ENCODE data around the gene GNB3.
A peak's percentile ranks its signal among the peaks of the same experiment; 100 is the strongest.
"Not testable (repeated sequence)": the region's sequence is repeated elsewhere in the genome, so short reads cannot be mapped to it uniquely, and the experiment has no call there.

The GNB3 gene

DNA sequence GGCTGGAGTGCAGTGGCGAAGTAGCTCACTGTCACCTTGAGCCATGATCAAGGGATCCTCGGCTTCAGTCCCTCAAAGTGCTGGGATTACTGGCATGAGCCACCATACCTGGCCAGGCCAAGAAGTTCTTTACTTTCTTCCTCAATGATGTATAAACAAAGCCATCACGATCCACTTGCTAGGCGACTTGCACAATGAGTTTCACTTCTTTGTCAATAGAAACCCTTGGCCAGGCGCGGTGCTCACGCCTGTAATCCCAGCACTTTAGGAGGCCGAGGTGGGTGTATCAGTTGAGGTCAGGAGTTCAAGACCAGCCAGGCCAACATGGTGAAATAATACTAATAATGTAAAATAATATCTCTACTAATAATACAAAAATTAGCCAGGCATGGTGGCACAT lies 46.7 kb downstream of the GNB3 start:
- FAIRE-seq = no peak

DNA sequence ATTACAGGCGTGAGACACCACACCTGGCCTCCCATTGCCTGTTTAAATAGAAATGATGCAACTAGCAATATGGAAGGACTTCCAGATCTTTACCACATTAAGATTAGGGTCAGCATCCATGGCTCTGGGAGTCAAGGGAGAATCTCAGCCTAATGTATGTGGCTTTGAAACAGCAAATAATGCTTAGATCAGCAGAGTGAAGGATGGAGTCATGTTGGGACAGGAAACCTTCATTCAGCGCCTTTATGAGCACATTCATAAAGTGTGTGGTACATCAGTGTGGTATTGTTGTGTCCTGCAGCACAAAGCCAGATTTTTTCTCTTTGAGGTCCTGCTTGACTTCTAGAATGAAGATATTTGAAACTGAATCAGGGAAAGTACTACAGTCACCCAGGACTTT lies 47.6 kb downstream of the GNB3 start:
- FAIRE-seq = no peak

DNA sequence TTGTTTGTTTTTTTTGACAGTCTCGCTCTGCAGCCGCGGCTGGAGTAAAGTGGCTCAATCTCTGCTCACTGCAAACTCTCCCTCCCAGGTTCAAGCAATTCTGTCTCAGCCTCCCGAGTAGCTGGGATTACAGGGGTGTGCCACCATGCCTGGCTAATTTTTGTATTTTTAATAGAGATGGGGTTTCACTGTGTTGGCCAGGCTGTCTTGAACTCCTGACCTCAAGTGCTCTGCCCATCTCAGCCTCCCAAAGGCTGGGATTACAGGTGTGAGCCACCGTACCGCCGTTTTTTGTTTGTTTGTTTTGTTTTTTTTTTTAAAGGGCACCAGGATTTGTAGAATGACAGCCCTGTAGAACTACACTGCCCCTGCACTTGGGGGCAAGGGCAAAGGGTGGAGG lies 48.1 kb downstream of the GNB3 start:
- not testable (repeated sequence) for FAIRE-seq

DNA sequence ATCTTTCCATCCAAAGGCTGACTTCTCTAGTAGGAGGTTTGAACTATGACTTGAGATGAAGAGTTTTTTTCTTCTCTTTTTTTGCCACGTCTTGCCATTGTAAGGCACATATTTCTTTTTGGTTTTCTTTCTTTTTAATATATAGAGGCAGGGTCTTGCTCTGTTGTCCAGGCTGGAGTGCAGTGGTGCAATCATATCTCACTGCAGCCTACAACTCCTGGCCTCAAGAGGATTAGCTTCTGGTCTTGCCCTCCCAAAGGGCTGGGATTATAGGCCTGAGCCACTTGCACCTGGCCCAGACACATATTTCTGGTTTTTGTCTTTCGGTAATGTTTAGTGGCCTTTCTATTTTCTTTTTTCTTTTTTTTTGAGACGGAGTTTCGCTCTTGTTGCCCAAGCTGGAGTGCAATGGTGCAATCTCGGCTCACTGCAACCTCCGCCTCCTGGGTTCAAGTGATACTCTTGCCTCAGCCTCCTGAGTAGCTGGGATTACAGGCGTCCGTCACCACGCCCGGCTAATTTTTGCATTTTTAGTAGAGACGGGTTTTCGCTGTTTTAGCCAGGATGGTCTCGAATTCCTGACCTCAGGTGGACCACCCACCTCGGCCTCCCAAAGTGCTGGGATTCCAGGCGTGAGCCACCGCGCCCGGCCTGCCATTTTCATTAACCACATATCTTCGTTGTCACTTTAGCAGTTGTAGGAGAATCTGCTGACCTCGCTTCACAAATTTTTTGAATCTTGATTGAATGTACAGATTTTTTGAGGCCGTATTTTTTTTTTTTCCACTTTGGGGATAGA lies 49.2 kb downstream of the GNB3 start:
- FAIRE-seq = not testable (repeated sequence)

DNA sequence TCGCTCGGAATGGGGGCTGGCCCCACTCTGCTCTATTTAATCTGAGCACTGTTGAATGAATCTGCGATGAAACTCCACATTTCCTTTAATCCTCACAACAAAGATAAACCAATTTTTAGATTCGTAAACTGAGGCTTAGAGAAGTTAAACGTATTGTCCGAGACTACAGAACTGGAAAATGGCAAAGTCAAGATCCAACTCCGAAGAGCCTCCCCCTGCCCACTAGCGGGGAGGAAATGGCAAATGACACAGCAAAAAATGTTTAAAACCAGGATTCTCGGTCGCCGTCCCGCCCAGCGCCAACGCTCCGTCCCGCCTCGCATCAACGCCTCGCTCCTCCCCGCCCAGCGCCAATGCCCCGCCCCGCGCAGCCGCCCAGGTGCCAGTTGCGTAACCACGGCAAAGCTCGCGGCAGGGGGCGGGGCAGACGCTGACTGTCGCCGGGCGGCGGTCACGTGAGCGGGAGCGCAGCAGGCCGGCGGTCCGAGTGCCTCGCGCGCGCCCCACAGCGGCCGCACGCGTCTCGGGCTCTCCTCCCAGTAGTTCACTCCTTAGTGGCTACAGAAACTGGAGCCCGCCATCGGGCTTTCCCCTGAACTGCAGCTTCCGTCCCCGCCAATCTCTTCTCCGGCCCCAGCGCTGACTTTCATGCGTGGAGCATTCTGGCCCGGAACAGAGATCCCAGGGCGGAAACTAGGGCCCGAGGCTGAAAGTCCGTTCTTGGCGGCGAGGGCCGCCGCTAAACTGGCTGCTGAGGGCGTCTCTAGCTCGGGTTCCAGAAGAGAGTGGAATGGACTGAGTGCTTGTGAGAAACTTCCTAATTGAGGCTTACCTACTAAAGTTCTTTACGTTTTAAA lies 50.3 kb downstream of the GNB3 start:
- FAIRE-seq = peak; percentile 75

DNA sequence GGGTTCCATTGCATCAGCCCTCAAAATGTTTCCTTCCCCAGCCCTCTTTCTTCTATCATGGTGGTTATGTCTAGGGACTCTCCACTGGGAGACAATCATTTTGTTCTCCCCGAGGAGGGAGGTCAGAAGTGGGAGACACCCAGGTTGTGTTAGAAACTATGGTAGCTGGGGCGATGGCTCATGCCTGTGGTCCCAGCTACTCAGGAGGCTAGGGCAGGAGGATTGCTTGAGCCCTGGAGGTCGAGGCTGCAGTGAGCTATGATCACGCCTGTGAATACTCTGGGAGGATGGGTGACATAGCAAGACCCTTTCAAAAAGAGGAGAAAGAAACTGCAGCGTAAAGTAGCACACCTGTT lies 50.9 kb downstream of the GNB3 start:
- no peak for FAIRE-seq

DNA sequence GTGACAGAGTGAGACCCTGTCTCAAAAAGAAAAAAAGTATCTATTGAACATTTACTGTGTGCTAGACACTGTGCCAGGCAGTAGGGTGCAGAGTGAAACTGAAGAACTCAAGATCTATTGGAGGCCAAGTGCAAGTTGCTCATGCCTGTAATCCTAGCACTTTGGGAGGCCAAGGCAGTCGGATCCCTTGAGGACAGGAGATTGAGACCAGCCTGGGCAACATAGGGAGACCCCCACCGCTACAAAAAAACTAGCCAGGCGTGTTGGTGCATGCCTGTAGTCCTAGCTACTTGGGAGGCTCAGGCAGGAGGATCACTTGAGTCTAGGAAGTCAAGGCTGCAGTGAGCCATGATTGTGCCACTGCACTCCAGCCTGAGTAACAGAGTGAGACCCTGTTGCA lies 52.0 kb downstream of the GNB3 start:
- FAIRE-seq = not testable (repeated sequence)

DNA sequence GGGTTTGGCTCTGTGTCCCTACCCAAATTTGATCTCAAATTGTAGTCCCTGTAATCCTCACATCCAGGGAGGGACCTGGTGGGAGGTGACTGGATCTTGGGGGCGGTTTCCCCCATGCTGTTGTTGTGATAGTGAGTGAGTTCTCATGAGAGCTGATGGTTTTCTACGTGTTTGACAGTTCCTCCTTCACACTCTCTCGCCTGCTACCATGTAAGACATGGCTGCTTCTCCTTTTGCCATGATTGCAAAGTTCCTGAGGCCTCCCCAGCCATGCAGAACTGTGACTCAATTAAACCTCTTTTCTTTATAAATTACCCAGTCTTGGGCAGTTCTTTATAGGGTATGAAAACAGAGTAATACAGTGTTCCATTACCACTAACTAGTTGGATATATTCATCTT lies 53.6 kb downstream of the GNB3 start:
- no peak for FAIRE-seq

Data from G401.6 (cell line).